K562 (cell line): Measurements from ENCODE around the gene SERPIND1. TPM values are rescaled to one million over a fixed set of nuclear protein-coding genes. Genes with fewer than 3 reads are reported as not detected.
A peak's percentile ranks its signal among the peaks of the same experiment; 100 is the strongest.

ENCODE experiments used
- CBX8 ChIP-seq: fragments of 200-600 bp; sonication (generic); IDR thresholded peaks from 2 replicates; pipeline ENCODE4 v1.6.1; 2012; ENCODE audit warnings: borderline replicate concordance, mixed run types, low read depth, mild to moderate bottlenecking, moderate library complexity, mixed read lengths, low read length, control low read depth, inconsistent platforms; ENCODE audit not compliant: poor library complexity, severe bottlenecking; ENCODE audit errors: extremely low read depth
- CCNT2 ChIP-seq: IDR thresholded peaks from 2 replicates; pipeline ENCODE4 v1.6.1; 2011; ENCODE audit warnings: borderline replicate concordance, low read depth, mild to moderate bottlenecking, moderate library complexity, mixed read lengths, low read length; ENCODE audit not compliant: insufficient read length; ENCODE audit errors: extremely low read depth
- CGGBP1 ChIP-seq: fragments of 250-450 bp; sonication (Bioruptor Pico); IDR thresholded peaks from 2 replicates; pipeline ENCODE4 v1.9.0; 2021; ENCODE audit warnings: mild to moderate bottlenecking
- CREM ChIP-seq: IDR thresholded peaks from 2 replicates; pipeline ENCODE4 v1.6.1; 2014; ENCODE audit warnings: antibody characterized with exemption, low read depth
- ESRRA ChIP-seq: fragments of 450-650 bp; IDR thresholded peaks from 2 replicates; pipeline ENCODE4 v1.6.1; 2014; ENCODE audit warnings: low read depth, mild to moderate bottlenecking, moderate library complexity, borderline replicate concordance
- ETV1 ChIP-seq: fragments of 450-650 bp; conservative IDR thresholded peaks from 2 replicates; pipeline ENCODE4 v1.6.1; 2016; ENCODE audit warnings: missing genetic modification characterization, control low read depth, low read depth, missing compliant biosample characterization
- FOXA1 ChIP-seq: fragments of 450-650 bp; IDR thresholded peaks from 2 replicates; pipeline ENCODE4 v1.6.1; 2016; ENCODE audit warnings: mild to moderate bottlenecking, borderline replicate concordance
- HDGF ChIP-seq: fragments of 450-650 bp; IDR thresholded peaks from 2 replicates; pipeline ENCODE4 v1.6.1; 2016
- MCM7 ChIP-seq, 2 experiments: fragments of 450-650 bp; IDR thresholded peaks; 2 replicates each; pipeline ENCODE4 v1.6.1; 2016 to 2018
- MTA2 ChIP-seq: fragments of 450-650 bp; IDR thresholded peaks from 2 replicates; pipeline ENCODE4 v1.6.1; 2016; ENCODE audit warnings: low read depth
- NCOA2 ChIP-seq, 2 experiments: fragments of 450-650 bp; IDR thresholded peaks; 2 replicates each; pipeline ENCODE4 v1.6.1; 2018; ENCODE audit warnings: mild to moderate bottlenecking in 2 of 2, moderate library complexity in 1 of 2; ENCODE audit not compliant: partially characterized antibody in 2 of 2
- NFATC3 ChIP-seq: fragments of 450-650 bp; IDR thresholded peaks from 2 replicates; pipeline ENCODE4 v1.6.1; 2017; ENCODE audit warnings: mild to moderate bottlenecking
- PPARD ChIP-seq: fragments of 250-450 bp; sonication (Bioruptor Pico); IDR thresholded peaks from 2 replicates; pipeline ENCODE4 v1.8.0; 2022; ENCODE audit warnings: inconsistent platforms, mild to moderate bottlenecking, moderate library complexity
- SOX6 ChIP-seq: fragments of 450-650 bp; IDR thresholded peaks from 2 replicates; pipeline ENCODE4 v1.6.1; 2014; ENCODE audit warnings: mild to moderate bottlenecking
- ZNF121 ChIP-seq: sonication (generic); formaldehyde crosslinking; conservative IDR thresholded peaks from 2 replicates; pipeline ENCODE4 v1.8.0; 2022; ENCODE audit warnings: missing genetic modification reagents
- ZNF175 ChIP-seq: fragments of 200-800 bp; sonication (Bioruptor generic); IDR thresholded peaks from 2 replicates; pipeline ENCODE4 v1.6.1; 2016; ENCODE audit warnings: low read depth, mild to moderate bottlenecking, missing genetic modification characterization, missing compliant biosample characterization
- ZNF224 ChIP-seq: sonication (generic); formaldehyde crosslinking; IDR thresholded peaks from 2 replicates; pipeline ENCODE4 v1.8.0; 2022; ENCODE audit warnings: mild to moderate bottlenecking, missing genetic modification reagents
- ZNF436 ChIP-seq: fragments of 250-450, 450-650 bp; sonication (Bioruptor Pico); formaldehyde crosslinking; IDR thresholded peaks from 2 replicates; pipeline ENCODE4 v1.7.0; 2020; ENCODE audit warnings: mild to moderate bottlenecking
- polyA plus RNA-seq, 8 experiments: library from polyadenylated mRNA; depleted of rRNA in 4 of 8; stranded (reverse) in 5 of 8; unstranded in 3 of 8; fragments of >200 nt; fragmentation: Nextera tagmentation in 2 of 8; fragmentation: Illumina TruSeq in 1 of 8; extraction: Ambion mirVana in 2 of 8; extraction: Trizol in 1 of 8; gene quantifications; 2 replicates each; pipeline versions ENCODE4 v1.2.1 to v1.2.3, GENCODE V29; 2011 to 2014; ENCODE audit warnings: inconsistent platforms in 1 of 8, missing spikeins in 1 of 8
- total RNA-seq, 7 experiments: library from RNA; depleted of rRNA in 6 of 7; stranded (reverse); fragments of >200 nt in 6 of 7; fragmentation: Illumina TruSeq in 2 of 7; extraction: Trizol in 2 of 7; gene quantifications; 2 replicates each; pipeline versions ENCODE4 v1.2.1 to v1.2.3, GENCODE V29; 2011 to 2021; ENCODE audit warnings: low replicate concordance in 1 of 7
- TF ChIP-seq, protein P1 (sequence below): conservative IDR thresholded peaks from 2 replicates; pipeline ENCODE4 v1.6.1; 2011; ENCODE audit warnings: low read depth, mild to moderate bottlenecking, low read length; ENCODE audit not compliant: control insufficient read depth
- TF ChIP-seq, protein P2 (sequence below), 2 experiments: fragments of 150-350 bp in 1 of 2; IDR thresholded peaks; 2 replicates each; pipeline ENCODE4 v1.6.1; 2012 to 2016; ENCODE audit warnings: low read depth in 2 of 2, low read length in 2 of 2, mild to moderate bottlenecking in 1 of 2, moderate library complexity in 1 of 2
- TF ChIP-seq, protein P3 (sequence below): fragments of 250-450 bp; sonication (Bioruptor Pico); IDR thresholded peaks from 2 replicates; pipeline ENCODE4 v1.5.0; 2021
- TF ChIP-seq, protein P4 (sequence below): IDR thresholded peaks from 2 replicates; pipeline ENCODE4 v1.6.1; 2014; ENCODE audit warnings: antibody characterized with exemption

Gene SERPIND1
- total and polyA plus RNA-seq, 9 of the 15 experiments (the other 6 are each of a cell fraction or from before 2014, with no cell fraction given) = 0.04 to 0.11 (median 0.09) TPM; not detected in 6

- TF ChIP-seq CBX8 = no peak
- no peak for TF ChIP-seq CCNT2
- no peak for TF ChIP-seq ETV1 (tag)
- TF ChIP-seq, protein P1, sequence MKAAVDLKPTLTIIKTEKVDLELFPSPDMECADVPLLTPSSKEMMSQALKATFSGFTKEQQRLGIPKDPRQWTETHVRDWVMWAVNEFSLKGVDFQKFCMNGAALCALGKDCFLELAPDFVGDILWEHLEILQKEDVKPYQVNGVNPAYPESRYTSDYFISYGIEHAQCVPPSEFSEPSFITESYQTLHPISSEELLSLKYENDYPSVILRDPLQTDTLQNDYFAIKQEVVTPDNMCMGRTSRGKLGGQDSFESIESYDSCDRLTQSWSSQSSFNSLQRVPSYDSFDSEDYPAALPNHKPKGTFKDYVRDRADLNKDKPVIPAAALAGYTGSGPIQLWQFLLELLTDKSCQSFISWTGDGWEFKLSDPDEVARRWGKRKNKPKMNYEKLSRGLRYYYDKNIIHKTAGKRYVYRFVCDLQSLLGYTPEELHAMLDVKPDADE = no peak; the same call in 1 of the 2 replicates
- 0 out of 2 replicates have a peak, but pooled peaks have one; percentile 2 for TF ChIP-seq ZNF121 (CRISPR knock-in tag)
- TF ChIP-seq ZNF175 = no peak
- TF ChIP-seq, protein P2, sequence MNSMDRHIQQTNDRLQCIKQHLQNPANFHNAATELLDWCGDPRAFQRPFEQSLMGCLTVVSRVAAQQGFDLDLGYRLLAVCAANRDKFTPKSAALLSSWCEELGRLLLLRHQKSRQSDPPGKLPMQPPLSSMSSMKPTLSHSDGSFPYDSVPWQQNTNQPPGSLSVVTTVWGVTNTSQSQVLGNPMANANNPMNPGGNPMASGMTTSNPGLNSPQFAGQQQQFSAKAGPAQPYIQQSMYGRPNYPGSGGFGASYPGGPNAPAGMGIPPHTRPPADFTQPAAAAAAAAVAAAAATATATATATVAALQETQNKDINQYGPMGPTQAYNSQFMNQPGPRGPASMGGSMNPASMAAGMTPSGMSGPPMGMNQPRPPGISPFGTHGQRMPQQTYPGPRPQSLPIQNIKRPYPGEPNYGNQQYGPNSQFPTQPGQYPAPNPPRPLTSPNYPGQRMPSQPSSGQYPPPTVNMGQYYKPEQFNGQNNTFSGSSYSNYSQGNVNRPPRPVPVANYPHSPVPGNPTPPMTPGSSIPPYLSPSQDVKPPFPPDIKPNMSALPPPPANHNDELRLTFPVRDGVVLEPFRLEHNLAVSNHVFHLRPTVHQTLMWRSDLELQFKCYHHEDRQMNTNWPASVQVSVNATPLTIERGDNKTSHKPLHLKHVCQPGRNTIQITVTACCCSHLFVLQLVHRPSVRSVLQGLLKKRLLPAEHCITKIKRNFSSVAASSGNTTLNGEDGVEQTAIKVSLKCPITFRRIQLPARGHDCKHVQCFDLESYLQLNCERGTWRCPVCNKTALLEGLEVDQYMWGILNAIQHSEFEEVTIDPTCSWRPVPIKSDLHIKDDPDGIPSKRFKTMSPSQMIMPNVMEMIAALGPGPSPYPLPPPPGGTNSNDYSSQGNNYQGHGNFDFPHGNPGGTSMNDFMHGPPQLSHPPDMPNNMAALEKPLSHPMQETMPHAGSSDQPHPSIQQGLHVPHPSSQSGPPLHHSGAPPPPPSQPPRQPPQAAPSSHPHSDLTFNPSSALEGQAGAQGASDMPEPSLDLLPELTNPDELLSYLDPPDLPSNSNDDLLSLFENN (IDR thresholded peaks at IDR 0.05; ENCODE audit: low read depth in 2 of 2, low read length in 2 of 2) = no peak
- no peak for TF ChIP-seq MCM7 (IDR thresholded peaks at IDR 0.05)
- TF ChIP-seq, protein P3, sequence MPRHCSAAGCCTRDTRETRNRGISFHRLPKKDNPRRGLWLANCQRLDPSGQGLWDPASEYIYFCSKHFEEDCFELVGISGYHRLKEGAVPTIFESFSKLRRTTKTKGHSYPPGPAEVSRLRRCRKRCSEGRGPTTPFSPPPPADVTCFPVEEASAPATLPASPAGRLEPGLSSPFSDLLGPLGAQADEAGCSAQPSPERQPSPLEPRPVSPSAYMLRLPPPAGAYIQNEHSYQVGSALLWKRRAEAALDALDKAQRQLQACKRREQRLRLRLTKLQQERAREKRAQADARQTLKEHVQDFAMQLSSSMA (CRISPR knock-in tag) = no peak
- 0 out of 2 replicates have a peak, but pooled peaks have one; percentile 21 for TF ChIP-seq CGGBP1 (CRISPR knock-in tag)
- TF ChIP-seq PPARD = 0 out of 2 replicates have a peak, but pooled peaks have one; percentile 6
- no peak for TF ChIP-seq FOXA1
- TF ChIP-seq NFATC3 = no peak
- no peak for TF ChIP-seq HDGF
- no peak for TF ChIP-seq SOX6
- no peak for TF ChIP-seq ZNF436 (CRISPR knock-in tag)
- no peak for TF ChIP-seq ZNF224 (CRISPR knock-in tag)
- TF ChIP-seq ESRRA = no peak
- TF ChIP-seq, protein P4, sequence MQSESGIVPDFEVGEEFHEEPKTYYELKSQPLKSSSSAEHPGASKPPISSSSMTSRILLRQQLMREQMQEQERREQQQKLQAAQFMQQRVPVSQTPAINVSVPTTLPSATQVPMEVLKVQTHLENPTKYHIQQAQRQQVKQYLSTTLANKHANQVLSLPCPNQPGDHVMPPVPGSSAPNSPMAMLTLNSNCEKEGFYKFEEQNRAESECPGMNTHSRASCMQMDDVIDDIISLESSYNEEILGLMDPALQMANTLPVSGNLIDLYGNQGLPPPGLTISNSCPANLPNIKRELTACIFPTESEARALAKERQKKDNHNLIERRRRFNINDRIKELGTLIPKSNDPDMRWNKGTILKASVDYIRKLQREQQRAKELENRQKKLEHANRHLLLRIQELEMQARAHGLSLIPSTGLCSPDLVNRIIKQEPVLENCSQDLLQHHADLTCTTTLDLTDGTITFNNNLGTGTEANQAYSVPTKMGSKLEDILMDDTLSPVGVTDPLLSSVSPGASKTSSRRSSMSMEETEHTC = no peak
- no peak for TF ChIP-seq CREM
- TF ChIP-seq NCOA2 (IDR thresholded peaks at IDR 0.05; ENCODE audit: partially characterized antibody in 2 of 2) = no peak
- no peak for TF ChIP-seq MTA2
Observed at GRCh38 chr22:20815477-20816050, 41.7 kb downstream of the SERPIND1 start (continued).
